CD8-positive, alpha-beta memory T cell (primary cell): ENCODE results near the gene INPP5E. TPM values are rescaled to one million over a fixed set of nuclear protein-coding genes. Genes with fewer than 3 reads are reported as not detected.

Experiments
- CTCF ChIA-PET: fragments of 350-600 bp; sonication (Branson Sonifier 250); formaldehyde crosslinking; loops from one replicate; lab custom pipeline; 2021; ENCODE audit warnings: antibody characterized with exemption; lab: Charles Lee
- POLR2A ChIA-PET: fragments of 350-600 bp; sonication (Branson Sonifier 250); formaldehyde crosslinking; loops from one replicate; lab custom pipeline; 2021; ENCODE audit warnings: antibody characterized with exemption; lab: Charles Lee
- DNase-seq, 5 donors: peaks; one replicate each; pipeline versions ENCODE4 v3.0.0 to v3.0.0-alpha.2; 2020 to 2022; ENCODE audit warnings: mixed read lengths in 1 of 5
- H3K27ac ChIP-seq: one replicate; pipeline ENCODE4 v1.7.0; 2013; ENCODE audit warnings: low read depth, mild to moderate bottlenecking, low read length, moderate library complexity
- H3K27me3 ChIP-seq: 2 replicates; pipeline ENCODE4 v1.7.0; 2013; ENCODE audit warnings: low read length, mild to moderate bottlenecking; ENCODE audit not compliant: insufficient read depth, poor library complexity, severe bottlenecking
- H3K36me3 ChIP-seq: 2 replicates; pipeline ENCODE4 v1.7.0; 2013; ENCODE audit warnings: mild to moderate bottlenecking, low read length, moderate library complexity; ENCODE audit not compliant: insufficient read depth
- H3K4me1 ChIP-seq: 2 replicates; pipeline ENCODE4 v1.7.0; 2013; ENCODE audit warnings: mild to moderate bottlenecking, low read length, moderate library complexity; ENCODE audit not compliant: insufficient read depth
- H3K4me3 ChIP-seq: 2 replicates; pipeline ENCODE4 v1.7.0; 2013; ENCODE audit warnings: mild to moderate bottlenecking, low read length
- H3K9me3 ChIP-seq: 2 replicates; pipeline ENCODE4 v1.7.0; 2013; ENCODE audit warnings: mild to moderate bottlenecking, low read length
- H3K27ac Mint-ChIP-seq, 8 donors: one replicate each; pipeline ENCODE4 v1.8.0; 2020 to 2021; ENCODE audit warnings: mixed read lengths in 8 of 8, mild to moderate bottlenecking in 6 of 8, inconsistent platforms in 3 of 8, moderate library complexity in 3 of 8
- H3K27me3 Mint-ChIP-seq, 2 donors: one replicate each; pipeline ENCODE4 v1.8.0; 2020 to 2021; ENCODE audit warnings: mixed read lengths in 2 of 2, mild to moderate bottlenecking in 1 of 2, moderate library complexity in 1 of 2
- H3K36me3 Mint-ChIP-seq, 3 donors: one replicate each; pipeline ENCODE4 v1.8.0; 2020 to 2021; ENCODE audit warnings: mixed read lengths in 3 of 3, inconsistent platforms in 1 of 3, mild to moderate bottlenecking in 1 of 3
- H3K4me1 Mint-ChIP-seq, 3 donors: one replicate each; pipeline ENCODE4 v1.8.0; 2020 to 2021; ENCODE audit warnings: mixed read lengths in 3 of 3, inconsistent platforms in 1 of 3, mild to moderate bottlenecking in 1 of 3
- H3K4me3 Mint-ChIP-seq, 7 donors: one replicate each; pipeline ENCODE4 v1.8.0; 2020 to 2021; ENCODE audit warnings: mixed read lengths in 7 of 7, mild to moderate bottlenecking in 6 of 7, moderate library complexity in 4 of 7, inconsistent platforms in 2 of 7
- H3K9me3 Mint-ChIP-seq, 5 donors: one replicate each; pipeline ENCODE4 v1.8.0; 2020 to 2022; ENCODE audit warnings: mixed read lengths in 5 of 5, mild to moderate bottlenecking in 3 of 5, moderate library complexity in 2 of 5, inconsistent platforms in 1 of 5
- polyA plus RNA-seq: library from polyadenylated mRNA; unstranded; fragments of 300-500 nt; fragmentation: Illumina TruSeq; gene quantifications from one replicate; pipeline ENCODE4 v1.2.3, GENCODE V29; 2021
- total RNA-seq, 2 experiments: library from RNA; stranded (reverse); gene quantifications; one replicate each; pipeline ENCODE4 v1.2.3, GENCODE V29; 2021

Gene INPP5E
- total and polyA plus RNA-seq, 3 experiments from 2014 or later = 5.3 to 19.2 (median 18.0) TPM

- H3K4me3 ChIP-seq = no peak overlapping the region
- no peak overlapping the region for H3K27ac ChIP-seq
- H3K4me1 ChIP-seq = peaks cover 3% of the 10 kb centered on the region
- H3K36me3 ChIP-seq = no peaks in the 10 kb centered on the region
- DNase-seq = no peak
- no peaks in the 10 kb centered on the region for H3K27me3 ChIP-seq
- POLR2A ChIA-PET = no interaction called here
- Mint-ChIP-seq H3K9me3 (no peaks in the 10 kb centered on the region), H3K27me3 (no peaks in the 10 kb centered on the region), H3K36me3 (peaks cover 0 to 36% (median 0%) of the 10 kb centered on the region in 3 donors), H3K27ac (peak overlapping the region in 1 of 8 donors; percentile 14), H3K4me3 (no peak overlapping the region), H3K4me1 (peaks cover 0 to 6% (median 6%) of the 10 kb centered on the region in 3 donors)
- H3K9me3 ChIP-seq = no peaks in the 10 kb centered on the region
- CTCF ChIA-PET = no interaction called here
These were observed 60.2 kb downstream of the INPP5E start for GRCh38 chr9:136379401-136379800.

GRCh38 chr9:136379003-136379287 is 60.7 kb downstream of the INPP5E start:
- no peaks in the 10 kb centered on the region for H3K36me3 ChIP-seq

More at GRCh38 chr9:136379003-136379287, 60.7 kb downstream of the INPP5E start:
- Mint-ChIP-seq H3K9me3 (no peaks in the 10 kb centered on the region), H3K36me3 (peaks cover 0 to 32% (median 0%) of the 10 kb centered on the region in 3 donors), H3K4me1 (peaks cover 0 to 1% (median 1%) of the 10 kb centered on the region in 3 donors), H3K27ac (no peak overlapping the region), H3K27me3 (no peaks in the 10 kb centered on the region), H3K4me3 (no peak overlapping the region)
- ChIA-PET CTCF (no interaction called here), POLR2A (no interaction called here)
- Histone ChIP-seq H3K4me1 (no peaks in the 10 kb centered on the region), H3K9me3 (no peaks in the 10 kb centered on the region), H3K4me3 (no peak overlapping the region), H3K27me3 (no peaks in the 10 kb centered on the region), H3K27ac (no peak overlapping the region)
- no peak for DNase-seq

Other genes with a start within 250 kb of the INPP5E start
- not detected for gene LHX3, start 234.7 kb downstream of the INPP5E start, total RNA-seq
- not detected for gene LHX3, start 234.7 kb downstream of the INPP5E start, polyA plus RNA-seq
- 10 to 100 TPM; 14.6 to 15.3 TPM for gene QSOX2, start 194.0 kb downstream of the INPP5E start, total RNA-seq
- gene QSOX2, start 194.0 kb downstream of the INPP5E start, polyA plus RNA-seq = 0.66 TPM
- gene CCDC187, start 135.8 kb downstream of the INPP5E start, total RNA-seq = not detected
- not detected for gene CCDC187, start 135.8 kb downstream of the INPP5E start, polyA plus RNA-seq
- gene GPSM1, start 112.3 kb downstream of the INPP5E start, total RNA-seq = 1 to 10 TPM; 6.8 to 7.5 TPM
- 1.7 TPM for gene GPSM1, start 112.3 kb downstream of the INPP5E start, polyA plus RNA-seq
- 10 to 100 TPM; 40.6 to 43.0 TPM for gene DNLZ, start 76.1 kb downstream of the INPP5E start, total RNA-seq
- gene DNLZ, start 76.1 kb downstream of the INPP5E start, polyA plus RNA-seq = 65.6 TPM
- gene CARD9, start 66.2 kb downstream of the INPP5E start, total RNA-seq = 1 to 10 TPM; 1.4 to 1.5 TPM
- not detected for gene CARD9, start 66.2 kb downstream of the INPP5E start, polyA plus RNA-seq
- gene SNAPC4, start 39.7 kb downstream of the INPP5E start, total RNA-seq = 10 to 100 TPM; 22.1 to 23.6 TPM
- 2.6 TPM for gene SNAPC4, start 39.7 kb downstream of the INPP5E start, polyA plus RNA-seq
- 10 to 100 TPM; 52.2 to 55.5 TPM for gene ENTR1, start 29.2 kb downstream of the INPP5E start, total RNA-seq
- gene ENTR1, start 29.2 kb downstream of the INPP5E start, polyA plus RNA-seq = 13.1 TPM
- gene PMPCA, start 29.2 kb downstream of the INPP5E start, total RNA-seq = 100 to 1,000 TPM in 1 of 2 experiments, 10 to 100 TPM in 1; 96.4 to 101 TPM
- 39.2 TPM for gene PMPCA, start 29.2 kb downstream of the INPP5E start, polyA plus RNA-seq
- 10 to 100 TPM; 75.5 to 78.0 TPM for gene SEC16A, start 43.2 kb upstream of the INPP5E start, total RNA-seq
- gene SEC16A, start 43.2 kb upstream of the INPP5E start, polyA plus RNA-seq = 42.9 TPM
- 10 to 100 TPM; 70.0 to 79.5 TPM for gene NOTCH1, start 106.2 kb upstream of the INPP5E start, total RNA-seq
- gene NOTCH1, start 106.2 kb upstream of the INPP5E start, polyA plus RNA-seq = 5.1 TPM
- under 1 TPM; 0.61 to 0.95 TPM for gene EGFL7, start 223.1 kb upstream of the INPP5E start, total RNA-seq
- 0.40 TPM for gene EGFL7, start 223.1 kb upstream of the INPP5E start, polyA plus RNA-seq
- gene AGPAT2, start 247.6 kb upstream of the INPP5E start, total RNA-seq = 10 to 100 TPM; 17.4 to 18.4 TPM
- gene AGPAT2, start 247.6 kb upstream of the INPP5E start, polyA plus RNA-seq = 32.5 TPM